Measurements from ENCODE around the gene FKBP2.

Gene FKBP2

DNA sequence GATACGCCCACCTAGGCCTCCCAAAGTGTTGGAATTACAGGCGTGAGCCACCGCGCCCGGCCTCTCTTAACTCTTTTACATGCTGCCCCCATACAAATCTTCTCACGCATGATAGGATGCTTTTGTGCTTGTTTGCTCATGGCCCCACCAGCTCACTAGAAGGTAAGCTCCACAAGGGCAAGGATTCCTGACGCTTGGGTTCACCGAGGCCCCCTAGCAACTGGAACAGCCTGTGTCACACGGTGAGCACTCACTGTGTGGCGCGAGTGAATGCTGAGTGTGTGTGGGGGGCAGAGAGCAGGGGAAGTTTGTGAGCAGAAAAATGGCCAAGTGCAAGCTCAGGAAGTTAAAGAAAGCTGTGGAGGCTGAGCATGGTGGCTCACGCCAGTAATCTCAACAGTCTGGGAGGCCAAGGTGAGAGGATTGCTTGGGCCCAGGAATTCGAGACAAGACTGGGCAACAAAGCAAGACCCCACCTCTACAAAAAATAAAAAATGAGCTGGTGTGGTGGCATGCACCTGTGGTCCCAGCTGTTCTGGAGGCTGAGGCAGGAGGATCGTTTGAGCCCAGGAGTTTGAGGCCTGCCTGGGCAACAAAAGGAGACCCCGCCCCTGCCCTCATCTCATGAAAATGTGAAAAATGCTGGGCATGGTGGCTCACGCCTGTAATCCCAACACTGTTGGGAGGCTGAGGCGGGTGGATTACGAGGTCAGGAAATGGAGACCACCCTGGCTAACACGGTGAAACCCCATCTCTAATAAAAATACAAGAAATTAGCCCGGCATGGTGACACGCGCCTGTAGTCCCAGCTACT, 41.3 kb downstream of the FKBP2 start:
- peaks cover 28% of the 10 kb centered on the region for H3K4me1 ChIP-seq
- no peaks in the 10 kb centered on the region for H4K20me1 ChIP-seq
- no peak overlapping the region for H3K27ac ChIP-seq
- H3K4me2 ChIP-seq, result no peak overlapping the region
- no peak for TF ChIP-seq Cebpa-rat (IDR thresholded peaks at IDR 0.05)
- H3K36me3 ChIP-seq, result peaks cover 41% of the 10 kb centered on the region
- H3K27me3 ChIP-seq, result no peaks in the 10 kb centered on the region
- H3K4me3 ChIP-seq, result no peak overlapping the region
- no peak overlapping the region for H3K9ac ChIP-seq
- no peaks in the 10 kb centered on the region for H3K9me3 ChIP-seq

DNA sequence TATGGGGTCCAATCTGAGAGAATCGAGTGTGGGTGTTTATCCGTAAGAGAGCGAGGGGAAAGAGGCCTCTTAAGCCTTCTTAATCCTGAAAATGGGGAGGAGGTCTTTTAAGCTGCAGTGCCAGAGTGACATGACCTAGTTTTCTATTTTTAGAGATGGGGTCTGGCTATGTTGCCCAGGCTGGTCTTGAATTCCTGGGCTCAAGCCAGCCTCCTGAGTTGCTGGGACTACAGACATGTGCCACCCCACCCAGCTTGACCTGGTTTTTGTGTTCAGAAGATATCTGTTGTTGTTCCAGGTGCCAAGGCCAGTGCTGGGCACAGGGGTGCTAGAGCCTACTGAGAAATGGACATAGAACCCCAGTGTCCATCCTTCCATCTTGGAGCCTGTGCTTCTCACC, 42.2 kb downstream of the FKBP2 start:
- H3K4me2 ChIP-seq, result peak overlapping the region; percentile 100
- 0 out of 2 replicates have a peak overlapping the region, but pooled peaks have one; percentile 85 for H3K4me3 ChIP-seq
- TF ChIP-seq Cebpa-rat (IDR thresholded peaks at IDR 0.05), result no peak
- H4K20me1 ChIP-seq, result no peaks in the 10 kb centered on the region
- peaks cover 28% of the 10 kb centered on the region for H3K4me1 ChIP-seq
- H3K27ac ChIP-seq, result no peak overlapping the region
- H3K9ac ChIP-seq, result peak overlapping the region; percentile 81; the same call in 1 of the 2 replicates
- H3K27me3 ChIP-seq, result no peaks in the 10 kb centered on the region
- peaks cover 34% of the 10 kb centered on the region for H3K36me3 ChIP-seq
- no peaks in the 10 kb centered on the region for H3K9me3 ChIP-seq

DNA sequence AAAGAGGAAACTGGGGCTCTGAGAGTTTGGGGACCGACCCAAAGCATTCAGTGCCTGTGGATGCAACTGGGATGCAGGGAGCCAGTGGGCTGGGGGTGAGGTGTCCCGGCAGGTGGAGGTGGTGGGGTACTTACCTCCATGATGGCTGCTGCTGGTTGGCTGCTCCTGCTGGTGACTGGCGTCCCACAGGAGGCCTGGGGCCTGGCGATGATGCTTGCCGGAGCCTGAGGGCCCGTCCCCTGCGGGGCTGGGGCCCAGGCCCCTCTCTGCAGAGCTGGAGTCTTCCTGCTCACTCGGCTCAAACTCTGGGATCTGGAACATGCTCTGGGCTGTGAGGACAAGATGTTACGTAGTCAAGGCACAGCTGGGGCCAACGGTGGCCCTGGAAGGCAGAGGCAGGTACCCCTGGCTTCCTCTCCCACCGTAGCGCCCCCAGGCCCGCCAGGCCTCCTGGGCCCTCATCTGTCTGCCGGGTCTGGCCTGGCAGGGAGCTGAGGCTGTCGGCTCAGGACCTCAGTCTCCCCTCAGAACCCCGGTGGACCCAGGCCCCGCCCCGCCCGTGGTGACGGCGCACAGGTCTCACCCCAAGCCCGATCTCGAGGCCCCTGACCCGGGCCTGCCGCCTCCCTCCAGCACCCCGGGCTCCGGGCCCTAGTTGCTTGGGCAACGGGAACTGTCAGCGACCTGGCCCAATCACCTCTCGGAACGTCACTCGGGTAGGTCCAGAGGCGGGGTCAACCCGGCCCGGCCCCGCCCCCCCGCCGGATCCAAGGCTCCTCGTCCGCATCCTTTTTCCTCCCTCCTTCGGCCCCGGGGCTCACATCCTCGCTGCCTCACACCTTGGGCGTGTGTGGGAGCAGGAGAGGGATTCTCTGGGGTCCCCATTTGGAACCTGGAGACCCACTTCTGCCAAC, 43.4 kb downstream of the FKBP2 start, which contains the start of gene BAD:
BAD (minus strand) TSS at position 618 of the 914 bp plus-strand sequence; CDS start at position 321, 297 bp downstream.
- TF ChIP-seq Cebpa-rat (IDR thresholded peaks at IDR 0.05), result no peak
- no peaks in the 10 kb centered on the region for H3K9me3 ChIP-seq
- peak within 1 kb of the TSS; percentile 84 for H3K27ac ChIP-seq

DNA sequence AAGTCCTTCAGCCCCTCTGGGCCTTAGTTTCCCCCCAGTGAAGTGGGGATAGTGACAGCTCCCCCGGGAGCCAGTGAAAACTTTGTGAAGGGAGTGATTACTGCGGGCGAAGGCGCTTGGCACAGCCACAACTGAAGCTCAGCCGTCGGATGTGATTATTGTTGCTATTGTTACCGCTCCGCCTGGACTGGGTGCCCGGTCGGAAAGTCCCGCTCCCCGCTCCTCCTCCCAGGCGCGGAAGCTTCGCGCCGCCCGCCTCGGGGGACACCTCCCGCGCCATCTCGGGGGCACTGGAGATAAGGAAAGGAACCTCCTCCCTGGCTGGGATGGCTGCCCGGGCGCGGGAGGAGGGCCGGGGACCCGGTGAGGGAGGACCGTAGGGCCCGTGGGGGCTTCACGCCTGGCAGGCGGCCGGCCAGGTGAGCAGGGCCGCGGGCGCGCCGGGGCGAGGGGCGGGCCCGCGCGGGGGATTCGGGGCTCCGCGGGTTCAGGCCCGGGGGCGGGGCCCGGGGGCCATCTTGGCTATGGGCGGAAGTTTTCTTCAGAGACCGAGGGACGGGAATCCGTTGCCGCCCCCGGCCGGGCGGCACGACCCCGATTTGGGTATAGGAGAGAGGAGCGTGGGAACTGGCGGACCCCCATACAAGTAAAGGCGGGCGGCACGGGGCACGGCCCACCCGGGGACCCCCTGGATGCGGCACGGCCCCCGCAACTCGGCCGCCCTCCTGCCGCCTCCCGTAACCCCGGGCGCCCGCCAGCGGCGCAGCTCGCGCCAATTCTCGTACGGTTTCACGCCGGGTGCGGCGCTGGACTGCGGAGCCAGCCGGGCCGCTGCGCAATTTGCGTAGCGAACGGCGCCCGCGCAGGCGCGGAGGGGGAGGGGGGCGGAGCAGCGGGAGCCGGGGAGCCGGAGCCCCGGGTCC, 44.3 kb downstream of the FKBP2 start, which contains the start of gene GPR137:
GPR137 (plus strand) TSS at position 887 of the 923 bp plus-strand sequence. CDS start 677 bp downstream, outside the sequence.
- peak within 1 kb of the TSS; percentile 85 for H3K4me3 ChIP-seq
- no peak for TF ChIP-seq Cebpa-rat (IDR thresholded peaks at IDR 0.05)
- H3K4me2 ChIP-seq, result peak within 1 kb of the TSS; percentile 100
- H3K36me3 ChIP-seq, result peaks cover 25% of the 10 kb centered on the region
- peak within 1 kb of the TSS; percentile 81 for H3K9ac ChIP-seq
- no peaks in the 10 kb centered on the region for H3K9me3 ChIP-seq
- peaks cover 3% of the 10 kb centered on the region for H4K20me1 ChIP-seq
- peaks cover 28% of the 10 kb centered on the region for H3K4me1 ChIP-seq
- peak within 1 kb of the TSS; percentile 84 for H3K27ac ChIP-seq
- H3K27me3 ChIP-seq, result peaks cover 12% of the 10 kb centered on the region

More for the DNA sequence above, 43.4 kb downstream of the FKBP2 start, which contains the start of gene BAD:
- Histone ChIP-seq H3K4me1 (peaks cover 28% of the 10 kb centered on the region), H3K36me3 (peaks cover 26% of the 10 kb centered on the region), H4K20me1 (no peaks in the 10 kb centered on the region; the same call in 1 of the 2 replicates), H3K4me2 (peak within 1 kb of the TSS; percentile 100), H3K4me3 (peak within 1 kb of the TSS; percentile 85), H3K9ac (peak within 1 kb of the TSS; percentile 81), H3K27me3 (peaks cover 2% of the 10 kb centered on the region)

DNA sequence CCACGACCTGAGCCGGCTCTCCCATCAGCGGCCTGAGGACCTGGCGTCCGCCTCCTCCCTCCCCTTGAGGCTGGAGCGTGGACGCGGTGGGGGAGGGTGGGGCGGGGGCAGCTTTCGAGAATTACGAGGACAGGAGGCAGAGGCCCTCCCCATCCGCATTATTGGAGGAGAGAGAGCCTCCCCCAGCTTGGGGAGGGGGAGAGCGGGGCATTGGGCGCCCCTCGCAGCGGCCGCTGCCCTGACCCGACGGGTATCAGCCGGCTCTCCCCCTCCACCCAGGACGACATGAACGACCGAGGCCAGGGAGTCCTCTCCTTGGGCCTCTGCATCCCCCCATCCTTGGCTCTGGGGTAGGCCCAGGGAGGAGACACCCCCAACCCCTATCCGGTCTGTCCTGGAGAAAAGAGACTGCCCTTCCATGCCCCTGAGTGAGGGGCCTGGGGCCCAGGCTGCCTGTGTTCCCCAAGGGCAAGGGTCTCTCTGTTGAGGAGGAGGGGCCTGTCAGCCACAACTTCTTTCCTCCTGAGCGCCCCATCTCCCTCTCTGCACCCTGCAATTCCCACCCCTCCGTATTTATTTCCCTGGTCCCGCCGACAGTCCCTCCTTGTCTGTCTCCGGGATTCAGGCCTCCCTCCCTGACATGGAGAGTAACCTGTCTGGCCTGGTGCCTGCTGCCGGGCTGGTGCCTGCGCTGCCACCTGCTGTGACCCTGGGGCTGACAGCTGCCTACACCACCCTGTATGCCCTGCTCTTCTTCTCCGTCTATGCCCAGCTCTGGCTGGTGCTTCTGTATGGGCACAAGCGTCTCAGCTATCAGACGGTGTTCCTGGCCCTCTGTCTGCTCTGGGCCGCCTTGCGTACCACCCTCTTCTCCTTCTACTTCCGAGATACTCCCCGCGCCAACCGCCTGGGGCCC, 45.2 kb downstream of the FKBP2 start:
- H3K9ac ChIP-seq, result peak overlapping the region; percentile 81
- peaks cover 20% of the 10 kb centered on the region for H3K36me3 ChIP-seq
- H3K27ac ChIP-seq, result peak overlapping the region; percentile 55; the same call in 1 of the 2 replicates
- H3K4me2 ChIP-seq, result peak overlapping the region; percentile 100
- H3K4me3 ChIP-seq, result peak overlapping the region; percentile 85
- TF ChIP-seq Cebpa-rat (IDR thresholded peaks at IDR 0.05), result no peak
- H3K27me3 ChIP-seq, result peaks cover 21% of the 10 kb centered on the region
- H4K20me1 ChIP-seq, result peaks cover 11% of the 10 kb centered on the region
- no peaks in the 10 kb centered on the region for H3K9me3 ChIP-seq
- H3K4me1 ChIP-seq, result peaks cover 28% of the 10 kb centered on the region

DNA sequence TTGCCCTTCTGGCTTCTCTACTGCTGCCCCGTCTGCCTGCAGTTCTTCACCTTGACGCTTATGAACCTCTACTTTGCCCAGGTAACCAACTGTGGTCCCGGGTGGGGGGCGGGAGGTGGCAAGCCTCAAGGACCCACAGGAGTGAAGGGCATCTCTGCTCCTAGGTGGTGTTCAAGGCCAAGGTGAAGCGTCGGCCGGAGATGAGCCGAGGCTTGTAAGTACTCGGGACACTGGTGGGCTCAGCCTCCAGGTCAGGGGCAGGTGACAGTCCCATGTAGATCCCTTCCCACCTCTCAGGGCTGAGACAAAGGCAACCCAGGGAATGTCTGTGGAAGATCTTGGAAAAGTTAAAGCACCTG, 45.9 kb downstream of the FKBP2 start:
- Histone ChIP-seq H3K4me1 (peaks cover 35% of the 10 kb centered on the region), H3K4me3 (no peak overlapping the region; the same call in 1 of the 2 replicates), H4K20me1 (peaks cover 18% of the 10 kb centered on the region), H3K27me3 (peaks cover 27% of the 10 kb centered on the region), H3K9me3 (no peaks in the 10 kb centered on the region), H3K4me2 (peak overlapping the region; percentile 100), H3K9ac (no peak overlapping the region), H3K27ac (no peak overlapping the region), H3K36me3 (peaks cover 13% of the 10 kb centered on the region; the same call in 1 of the 2 replicates)
- no peak for TF ChIP-seq Cebpa-rat (IDR thresholded peaks at IDR 0.05)

DNA sequence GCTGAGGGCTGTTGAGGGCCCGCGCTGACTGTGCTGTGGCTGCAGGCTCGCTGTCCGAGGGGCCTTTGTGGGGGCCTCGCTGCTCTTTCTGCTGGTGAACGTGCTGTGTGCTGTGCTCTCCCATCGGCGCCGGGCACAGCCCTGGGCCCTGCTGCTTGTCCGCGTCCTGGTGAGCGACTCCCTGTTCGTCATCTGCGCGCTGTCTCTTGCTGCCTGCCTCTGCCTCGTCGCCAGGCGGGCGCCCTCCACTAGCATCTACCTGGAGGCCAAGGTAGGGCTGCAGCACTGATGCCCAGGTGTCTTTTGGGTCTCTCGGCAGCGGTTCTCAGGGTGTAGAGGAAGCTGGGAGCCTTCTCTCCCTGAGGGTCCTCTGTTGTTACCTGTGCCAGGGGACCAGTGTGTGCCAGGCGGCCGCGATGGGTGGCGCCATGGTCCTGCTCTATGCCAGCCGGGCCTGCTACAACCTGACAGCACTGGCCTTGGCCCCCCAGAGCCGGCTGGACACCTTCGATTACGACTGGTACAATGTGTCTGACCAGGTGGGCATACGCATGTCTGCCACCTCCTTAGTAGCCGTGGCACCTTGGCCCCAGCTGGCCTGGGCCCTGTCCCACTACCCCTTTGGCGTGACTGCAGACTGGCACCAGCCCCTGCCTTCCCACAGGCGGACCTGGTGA, 46.9 kb downstream of the FKBP2 start:
- peaks cover 28% of the 10 kb centered on the region for H4K20me1 ChIP-seq

More for the DNA sequence above, 46.9 kb downstream of the FKBP2 start:
- Histone ChIP-seq H3K4me2 (no peak overlapping the region), H3K9me3 (no peaks in the 10 kb centered on the region), H3K9ac (no peak overlapping the region), H3K27me3 (peaks cover 37% of the 10 kb centered on the region), H3K4me3 (no peak overlapping the region), H3K36me3 (peaks cover 6% of the 10 kb centered on the region; the same call in 1 of the 2 replicates), H3K4me1 (peaks cover 43% of the 10 kb centered on the region), H3K27ac (no peak overlapping the region)
- no peak for TF ChIP-seq Cebpa-rat (IDR thresholded peaks at IDR 0.05)

Measured in BLaER1 (cell line).